Hippocampal formation (tissue), 2 donors: ENCODE measurements around the gene LIPI.
"Not testable (repeated sequence)": the region's sequence is repeated elsewhere in the genome, so short reads cannot be mapped to it uniquely, and the experiment has no call there.

Experiments used
- DNase-seq, 2 donors: peaks; one replicate each; lab custom pipeline; 2025; lab: John Stamatoyannopoulos, UW

LIPI gene

GRCh38 chr21:14073615-14074014 lies 137.1 kb downstream of the LIPI start:
- DNase-seq: no peak

GRCh38 chr21:14072761-14073535 lies 137.8 kb downstream of the LIPI start:
- no peak for DNase-seq

GRCh38 chr21:14071902-14072734 lies 138.6 kb downstream of the LIPI start:
- DNase-seq: no peak

- no peak for DNase-seq
These were observed 139.8 kb downstream of the LIPI start for GRCh38 chr21:14070968-14071367.

GRCh38 chr21:14070049-14070893 lies 140.5 kb downstream of the LIPI start:
- DNase-seq: no peak

GRCh38 chr21:14064296-14064645 lies 146.5 kb downstream of the LIPI start:
- no peak for DNase-seq

GRCh38 chr21:14063620-14064295 lies 147.0 kb downstream of the LIPI start:
- not testable (repeated sequence) for DNase-seq

GRCh38 chr21:14062684-14063083 lies 148.1 kb downstream of the LIPI start:
- not testable (repeated sequence) for DNase-seq

GRCh38 chr21:14061820-14062219 lies 148.9 kb downstream of the LIPI start:
- not testable (repeated sequence) for DNase-seq

- not testable (repeated sequence) for DNase-seq
These were observed 151.6 kb downstream of the LIPI start for GRCh38 chr21:14058995-14059627.
